Caco-2 (cell line): ENCODE measurements around the gene INCA1. TPM values are rescaled to one million over a fixed set of nuclear protein-coding genes. Genes with fewer than 3 reads are reported as not detected.

ENCODE experiments used
- BruUV-seq: library from RNA; stranded (reverse); fragments of 400-500 nt; replicated peaks from 2 replicates; lab custom pipeline; 2021; lab: Mats Ljungman, UMichigan
- CTCF ChIA-PET: fragments of 300-600 bp; sonication (Branson Sonifier 250); formaldehyde crosslinking; loops from one replicate; lab custom pipeline; 2022; ENCODE audit warnings: antibody characterized with exemption; lab: Charles Lee
- POLR2A ChIA-PET: fragments of 300-600 bp; sonication (Branson Sonifier 250); formaldehyde crosslinking; loops from one replicate; lab custom pipeline; 2022; ENCODE audit warnings: antibody characterized with exemption; lab: Charles Lee
- DNase-seq, 2 experiments: peaks; one replicate each; pipeline versions ENCODE4 v3.0.0 to v3.0.0-alpha.2; 2020 to 2022
- H3K27me3 ChIP-seq: replicated peaks from 2 replicates; pipeline ENCODE4 v1.6.0; 2011; ENCODE audit warnings: low read length; ENCODE audit not compliant: control insufficient read depth, insufficient read depth
- H3K36me3 ChIP-seq: 2 replicates; pipeline ENCODE4 v1.5.1; 2011; ENCODE audit warnings: low read length; ENCODE audit not compliant: control insufficient read depth, insufficient read depth
- H3K4me1 ChIP-seq: fragments of 250-450 bp; sonication (Bioruptor Pico); 2 replicates; pipeline ENCODE4 v1.5.1; 2020; ENCODE audit warnings: mild to moderate bottlenecking
- H3K4me3 ChIP-seq: 2 replicates; pipeline ENCODE4 v1.5.1; 2011; ENCODE audit warnings: low read depth, mild to moderate bottlenecking, control low read depth, low read length
- H3K9me3 ChIP-seq: fragments of 250-450 bp; sonication (Bioruptor Pico); 2 replicates; pipeline ENCODE4 v1.5.1; 2020; ENCODE audit warnings: mild to moderate bottlenecking, moderate library complexity
- H3K27ac Mint-ChIP-seq: one replicate; pipeline ENCODE4 v1.8.0; 2022; ENCODE audit warnings: mixed read lengths; ENCODE audit not compliant: unreplicated experiment
- H3K27me3 Mint-ChIP-seq: one replicate; pipeline ENCODE4 v1.8.0; 2022; ENCODE audit warnings: mixed read lengths; ENCODE audit not compliant: insufficient read depth, unreplicated experiment
- H3K36me3 Mint-ChIP-seq: one replicate; pipeline ENCODE4 v1.8.0; 2022; ENCODE audit warnings: mild to moderate bottlenecking, mixed read lengths; ENCODE audit not compliant: insufficient read depth, unreplicated experiment
- H3K4me1 Mint-ChIP-seq: one replicate; pipeline ENCODE4 v1.8.0; 2022; ENCODE audit warnings: low read depth, mixed read lengths; ENCODE audit not compliant: unreplicated experiment
- H3K4me3 Mint-ChIP-seq: one replicate; pipeline ENCODE4 v1.8.0; 2022; ENCODE audit warnings: mild to moderate bottlenecking, moderate library complexity, mixed read lengths; ENCODE audit not compliant: unreplicated experiment
- H3K9me3 Mint-ChIP-seq: one replicate; pipeline ENCODE4 v1.8.0; 2022; ENCODE audit warnings: mixed read lengths; ENCODE audit not compliant: unreplicated experiment
- CTCF ChIP-seq, 2 experiments: fragments of 200-600 bp in 1 of 2; IDR thresholded peaks; 1 replicate in 1 of 2; 2 replicates in 1 of 2; pipeline versions ENCODE4 v1.5.1 to v1.8.0; 2011 to 2022; ENCODE audit warnings: antibody characterized with exemption in 1 of 2, control low read depth in 1 of 2, inconsistent platforms in 1 of 2, low read depth in 1 of 2, low read length in 1 of 2, mild to moderate bottlenecking in 1 of 2, moderate library complexity in 1 of 2; ENCODE audit not compliant: insufficient read depth in 1 of 2, severe bottlenecking in 1 of 2, unreplicated experiment in 1 of 2
- intact Hi-C: fragments of 100-400 bp; cut with micrococcal nuclease; formaldehyde crosslinking; loops from one replicate; pipeline ENCODE4 v1.10.0; 2022; ENCODE audit not compliant: unreplicated experiment
- total RNA-seq: library from RNA; stranded (reverse); gene quantifications from 2 replicates; pipeline ENCODE4 v1.2.3, GENCODE V29; 2022

INCA1 gene
- total RNA-seq, 1 experiment from 2014 or later: 0.64 TPM

- Histone ChIP-seq H3K9me3 (no peaks in the 10 kb centered on the region), H3K36me3 (peaks cover 1% of the 10 kb centered on the region), H3K27me3 (no peaks in the 10 kb centered on the region), H3K4me1 (peaks cover 5% of the 10 kb centered on the region), H3K4me3 (no peak overlapping the region)
- H3K9me3 Mint-ChIP-seq: no peaks in the 10 kb centered on the region
- intact Hi-C loops: no loop called here
- ChIA-PET CTCF (no interaction called here), POLR2A (no interaction called here)
- H3K4me1 Mint-ChIP-seq: no peaks in the 10 kb centered on the region
- no peak overlapping the region for H3K27ac Mint-ChIP-seq
- peaks cover 69% of the 10 kb centered on the region for H3K36me3 Mint-ChIP-seq
- no TSS peak for BruUV-seq
- H3K27me3 Mint-ChIP-seq: no peaks in the 10 kb centered on the region
- no peak for DNase-seq
- no peak for TF ChIP-seq CTCF (IDR thresholded peaks at IDR 0.05; ENCODE audit: insufficient read depth in 1 of 2, low read depth in 1 of 2, low read length in 1 of 2, severe bottlenecking in 1 of 2, unreplicated experiment in 1 of 2)
- H3K4me3 Mint-ChIP-seq: no peak overlapping the region
Measured at GRCh38 chr17:5003214-5003867, 6.0 kb upstream of the INCA1 start.

GRCh38 chr17:5002121-5002788 is 4.9 kb upstream of the INCA1 start:
- no peaks in the 10 kb centered on the region for H3K4me1 Mint-ChIP-seq
- CTCF ChIA-PET: no interaction called here
- H3K36me3 ChIP-seq: peaks cover 1% of the 10 kb centered on the region

GRCh38 chr17:5000237-5000639 is 2.9 kb upstream of the INCA1 start:
- CTCF ChIA-PET: interaction anchor here (0.7 kb wide), 1 partner anchor 35 kb away, joined by 3 read pairs; the partner anchor contains the start of gene SLC52A1
- peaks cover 44% of the 10 kb centered on the region for H3K36me3 Mint-ChIP-seq
- H3K4me1 ChIP-seq: peaks cover 5% of the 10 kb centered on the region

More at GRCh38 chr17:5002121-5002788, 4.9 kb upstream of the INCA1 start:
- Histone ChIP-seq H3K9me3 (no peaks in the 10 kb centered on the region), H3K4me3 (no peak overlapping the region), H3K4me1 (peaks cover 5% of the 10 kb centered on the region), H3K27me3 (no peaks in the 10 kb centered on the region)
- no peak for TF ChIP-seq CTCF (IDR thresholded peaks at IDR 0.05; ENCODE audit: insufficient read depth in 1 of 2, low read depth in 1 of 2, low read length in 1 of 2, severe bottlenecking in 1 of 2, unreplicated experiment in 1 of 2)
- intact Hi-C loops: no loop called here
- no peak overlapping the region for H3K27ac Mint-ChIP-seq
- POLR2A ChIA-PET: no interaction called here
- H3K36me3 Mint-ChIP-seq: peaks cover 58% of the 10 kb centered on the region
- H3K9me3 Mint-ChIP-seq: no peaks in the 10 kb centered on the region
- BruUV-seq: no TSS peak
- DNase-seq: no peak
- H3K27me3 Mint-ChIP-seq: no peaks in the 10 kb centered on the region
- no peak overlapping the region for H3K4me3 Mint-ChIP-seq

More at GRCh38 chr17:5000237-5000639, 2.9 kb upstream of the INCA1 start:
- no peaks in the 10 kb centered on the region for H3K9me3 ChIP-seq
- no peaks in the 10 kb centered on the region for H3K4me1 Mint-ChIP-seq
- H3K4me3 Mint-ChIP-seq: no peak overlapping the region
- no peaks in the 10 kb centered on the region for H3K27me3 Mint-ChIP-seq
- no peak for DNase-seq
- POLR2A ChIA-PET: no interaction called here
- no peak overlapping the region for H3K4me3 ChIP-seq
- intact Hi-C loops: no loop called here
- no peaks in the 10 kb centered on the region for H3K9me3 Mint-ChIP-seq
- H3K27me3 ChIP-seq: no peaks in the 10 kb centered on the region
- no TSS peak for BruUV-seq
- peaks cover 1% of the 10 kb centered on the region for H3K36me3 ChIP-seq
- H3K27ac Mint-ChIP-seq: no peak overlapping the region
- no peak for TF ChIP-seq CTCF (IDR thresholded peaks at IDR 0.05; ENCODE audit: insufficient read depth in 1 of 2, low read depth in 1 of 2, low read length in 1 of 2, severe bottlenecking in 1 of 2, unreplicated experiment in 1 of 2)
